ENCODE data around the gene GLYATL1B. TPM values are rescaled to one million over a fixed set of nuclear protein-coding genes. Genes with fewer than 3 reads are reported as not detected.
"Not testable (repeated sequence)": the region's sequence is repeated elsewhere in the genome, so short reads cannot be mapped to it uniquely, and the experiment has no call there.

GLYATL1B gene
- polyA plus RNA-seq, 3 donors: not detected

GRCh38 chr11:59119826-59120225, 33.7 kb downstream of the GLYATL1B start:
- DNase-seq: no peak
- H3K27me3 ChIP-seq (ENCODE audit: control insufficient read depth in 2 of 2, insufficient read depth in 2 of 2, low read length in 2 of 2): no peaks in the 10 kb centered on the region
- H3K79me2 ChIP-seq (ENCODE audit: insufficient read depth, low read length): no peaks in the 10 kb centered on the region
- H3K27ac Mint-ChIP-seq: no peak overlapping the region
- TF ChIP-seq, protein P1, sequence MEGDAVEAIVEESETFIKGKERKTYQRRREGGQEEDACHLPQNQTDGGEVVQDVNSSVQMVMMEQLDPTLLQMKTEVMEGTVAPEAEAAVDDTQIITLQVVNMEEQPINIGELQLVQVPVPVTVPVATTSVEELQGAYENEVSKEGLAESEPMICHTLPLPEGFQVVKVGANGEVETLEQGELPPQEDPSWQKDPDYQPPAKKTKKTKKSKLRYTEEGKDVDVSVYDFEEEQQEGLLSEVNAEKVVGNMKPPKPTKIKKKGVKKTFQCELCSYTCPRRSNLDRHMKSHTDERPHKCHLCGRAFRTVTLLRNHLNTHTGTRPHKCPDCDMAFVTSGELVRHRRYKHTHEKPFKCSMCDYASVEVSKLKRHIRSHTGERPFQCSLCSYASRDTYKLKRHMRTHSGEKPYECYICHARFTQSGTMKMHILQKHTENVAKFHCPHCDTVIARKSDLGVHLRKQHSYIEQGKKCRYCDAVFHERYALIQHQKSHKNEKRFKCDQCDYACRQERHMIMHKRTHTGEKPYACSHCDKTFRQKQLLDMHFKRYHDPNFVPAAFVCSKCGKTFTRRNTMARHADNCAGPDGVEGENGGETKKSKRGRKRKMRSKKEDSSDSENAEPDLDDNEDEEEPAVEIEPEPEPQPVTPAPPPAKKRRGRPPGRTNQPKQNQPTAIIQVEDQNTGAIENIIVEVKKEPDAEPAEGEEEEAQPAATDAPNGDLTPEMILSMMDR (IDR thresholded peaks at IDR 0.05): no peak
- H3K27ac ChIP-seq (ENCODE audit: low read depth in 1 of 2, low read length in 2 of 2): no peak overlapping the region
- H3K4me3 ChIP-seq (replicated peaks in 1 of 3; ENCODE audit: low read depth in 2 of 3, low read length in 3 of 3): no peak overlapping the region
- no peak overlapping the region for H3K9ac ChIP-seq (ENCODE audit: insufficient read depth, low read length, poor library complexity, severe bottlenecking)
- H3K9me3 Mint-ChIP-seq: peaks cover 33 to 45% (median 37%) of the 10 kb centered on the region in 7 donors
- no peaks in the 10 kb centered on the region for H3K4me1 Mint-ChIP-seq
- no peaks in the 10 kb centered on the region for H4K20me1 ChIP-seq (ENCODE audit: insufficient read depth, low read length)
- peaks cover 22 to 48% of the 10 kb centered on the region in 2 donors for H3K9me3 ChIP-seq (replicated peaks in 1 of 2; ENCODE audit: control insufficient read depth in 1 of 2, insufficient read depth in 1 of 2, low read length in 2 of 2)
- H3K27me3 Mint-ChIP-seq (ENCODE audit: low read depth in 3 of 3): no peaks in the 10 kb centered on the region
- H3K4me2 ChIP-seq (replicated peaks; ENCODE audit: extremely low read depth, low read length, poor library complexity, severe bottlenecking): no peak overlapping the region
- no peak overlapping the region for H2AFZ ChIP-seq (ENCODE audit: insufficient read depth, low read depth, low read length, poor library complexity, severe bottlenecking)
- peaks cover 67 to 84% of the 10 kb centered on the region in 2 donors for H3K36me3 Mint-ChIP-seq
- H3K4me3 Mint-ChIP-seq: no peak overlapping the region
- peaks cover 15 to 84% of the 10 kb centered on the region in 2 donors for H3K36me3 ChIP-seq (replicated peaks in 1 of 2; ENCODE audit: control insufficient read depth in 1 of 2, insufficient read depth in 2 of 2, low read length in 2 of 2)
- intact Hi-C loops (cut with micrococcal nuclease): no loop called here
- no peaks in the 10 kb centered on the region for H3K4me1 ChIP-seq (ENCODE audit: control insufficient read depth in 1 of 2, insufficient read depth in 2 of 2, low read length in 2 of 2)

DNA sequence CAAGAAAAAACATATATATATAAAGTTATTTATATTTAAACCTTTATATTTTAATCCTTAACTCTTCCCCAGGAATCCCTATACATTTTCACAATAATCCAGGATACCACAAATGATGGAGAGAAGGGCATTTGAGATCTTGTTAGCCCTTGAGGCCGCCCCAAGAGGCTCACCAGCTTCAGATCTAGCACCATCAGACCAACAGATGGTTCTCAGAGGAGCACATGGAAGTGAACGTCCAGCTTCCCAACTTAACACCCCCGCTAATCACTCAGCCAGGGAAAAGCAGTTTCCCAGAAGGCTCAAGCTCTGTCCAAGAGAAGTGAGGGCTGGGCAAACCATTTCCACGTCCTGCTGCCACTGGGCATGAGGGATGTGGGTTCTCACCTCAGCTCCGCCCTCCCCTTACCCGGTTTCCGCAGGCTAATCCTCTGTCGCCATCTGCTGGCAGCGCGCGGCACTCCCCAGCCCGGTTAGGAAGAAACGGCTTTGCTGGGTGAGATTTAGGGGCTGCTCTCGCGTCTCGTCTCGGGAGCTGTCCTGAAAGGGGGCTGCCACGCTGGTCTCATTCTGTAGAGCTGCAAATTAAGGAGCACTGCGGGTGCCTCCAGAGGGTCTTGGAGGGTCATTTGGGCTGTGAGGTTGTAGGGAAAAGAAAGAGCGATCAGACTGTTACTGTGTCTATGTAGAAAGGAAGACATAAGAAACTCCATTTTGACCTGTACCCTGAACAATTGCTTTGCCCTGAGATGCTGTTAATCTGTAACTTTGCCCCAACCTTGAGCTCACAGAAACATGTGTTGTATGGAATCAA, 49.7 kb downstream of the GLYATL1B start:
- Mint-ChIP-seq H3K4me3 (peak overlapping the region; percentile 78 to 97), H3K27ac (peak overlapping the region in 5 of 7 donors; percentile 19 to 87 (median 62)), H3K9me3 (peaks cover 18 to 27% (median 23%) of the 10 kb centered on the region in 7 donors), H3K4me1 (peaks cover 6% of the 10 kb centered on the region), H3K27me3 (ENCODE audit: low read depth in 3 of 3) (peaks cover 0 to 3% (median 0%) of the 10 kb centered on the region in 3 donors), H3K36me3 (peaks cover 60 to 65% of the 10 kb centered on the region in 2 donors)
- WGBS (ENCODE audit: insufficient coverage): 15% methylated on average over 9 of the region's 20 CpGs
- H3K36me3 ChIP-seq (replicated peaks in 1 of 2; ENCODE audit: control insufficient read depth in 1 of 2, insufficient read depth in 2 of 2, low read length in 2 of 2): peaks cover 16 to 55% of the 10 kb centered on the region in 2 donors
- no peaks in the 10 kb centered on the region for H4K20me1 ChIP-seq (ENCODE audit: insufficient read depth, low read length)
- peak; percentile 63 to 71 (median 70) for DNase-seq
- no peak overlapping the region for H3K4me3 ChIP-seq (replicated peaks in 1 of 3; ENCODE audit: low read depth in 2 of 3, low read length in 3 of 3)
- no peak overlapping the region for H3K27ac ChIP-seq (ENCODE audit: low read depth in 1 of 2, low read length in 2 of 2)
- peaks cover 6% of the 10 kb centered on the region for H3K79me2 ChIP-seq (ENCODE audit: insufficient read depth, low read length)
- H3K4me2 ChIP-seq (replicated peaks; ENCODE audit: extremely low read depth, low read length, poor library complexity, severe bottlenecking): peak overlapping the region; percentile 49
- peaks cover 16 to 26% of the 10 kb centered on the region in 2 donors for H3K9me3 ChIP-seq (replicated peaks in 1 of 2; ENCODE audit: control insufficient read depth in 1 of 2, insufficient read depth in 1 of 2, low read length in 2 of 2)
- intact Hi-C loops (cut with micrococcal nuclease): no loop called here
- H3K4me1 ChIP-seq (ENCODE audit: control insufficient read depth in 1 of 2, insufficient read depth in 2 of 2, low read length in 2 of 2): peaks cover 5 to 8% of the 10 kb centered on the region in 2 donors
- TF ChIP-seq, protein P1 (IDR thresholded peaks at IDR 0.05): peak; percentile 97
- no peaks in the 10 kb centered on the region for H3K27me3 ChIP-seq (ENCODE audit: control insufficient read depth in 2 of 2, insufficient read depth in 2 of 2, low read length in 2 of 2)
- H2AFZ ChIP-seq (ENCODE audit: insufficient read depth, low read depth, low read length, poor library complexity, severe bottlenecking): peak overlapping the region; percentile 80
- H3K9ac ChIP-seq (ENCODE audit: insufficient read depth, low read length, poor library complexity, severe bottlenecking): no peak overlapping the region

DNA sequence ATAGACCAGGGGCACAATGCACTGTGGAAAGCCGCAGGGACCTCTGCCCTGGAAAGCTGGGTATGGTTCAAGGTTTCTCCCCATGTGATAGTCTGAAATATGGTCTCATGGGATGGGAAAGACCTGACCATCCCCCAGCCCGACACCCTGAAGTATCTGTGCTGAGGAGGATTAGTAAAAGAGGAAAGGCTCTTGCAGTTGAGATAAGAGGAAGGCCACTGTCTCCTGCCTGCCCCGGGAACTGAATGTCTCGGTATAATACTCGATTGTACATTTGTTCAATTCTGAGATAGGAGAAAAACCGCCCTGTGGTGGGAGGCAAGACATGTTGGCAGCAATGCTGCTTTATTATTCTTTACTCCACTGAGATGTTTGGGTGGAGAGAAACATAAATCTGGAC, 50.4 kb downstream of the GLYATL1B start:
- H3K27ac ChIP-seq (ENCODE audit: low read depth in 1 of 2, low read length in 2 of 2); H4K20me1 ChIP-seq (ENCODE audit: insufficient read depth, low read length); H3K4me1 ChIP-seq (ENCODE audit: control insufficient read depth in 1 of 2, insufficient read depth in 2 of 2, low read length in 2 of 2); H3K27me3 Mint-ChIP-seq (ENCODE audit: low read depth in 3 of 3); H3K27me3 ChIP-seq (ENCODE audit: control insufficient read depth in 2 of 2, insufficient read depth in 2 of 2, low read length in 2 of 2); H3K4me2 ChIP-seq (replicated peaks; ENCODE audit: extremely low read depth, low read length, poor library complexity, severe bottlenecking); H3K9ac ChIP-seq (ENCODE audit: insufficient read depth, low read length, poor library complexity, severe bottlenecking); H3K4me3 ChIP-seq (replicated peaks in 1 of 3; ENCODE audit: low read depth in 2 of 3, low read length in 3 of 3); H3K4me1 Mint-ChIP-seq; H3K4me3 Mint-ChIP-seq; DNase-seq; H3K79me2 ChIP-seq (ENCODE audit: insufficient read depth, low read length); intact Hi-C loops (cut with micrococcal nuclease): not testable (repeated sequence)
- 85% methylated on average over 5 of the region's 6 CpGs for WGBS (ENCODE audit: insufficient coverage)
- peak overlapping the region in 1 of 7 donors; percentile 19 for H3K27ac Mint-ChIP-seq
- peaks cover 55 to 58% of the 10 kb centered on the region in 2 donors for H3K36me3 Mint-ChIP-seq
- peaks cover 10 to 19% of the 10 kb centered on the region in 2 donors for H3K9me3 ChIP-seq (replicated peaks in 1 of 2; ENCODE audit: control insufficient read depth in 1 of 2, insufficient read depth in 1 of 2, low read length in 2 of 2)
- H3K9me3 Mint-ChIP-seq: peaks cover 11 to 20% (median 17%) of the 10 kb centered on the region in 7 donors
- peaks cover 16 to 48% of the 10 kb centered on the region in 2 donors for H3K36me3 ChIP-seq (replicated peaks in 1 of 2; ENCODE audit: control insufficient read depth in 1 of 2, insufficient read depth in 2 of 2, low read length in 2 of 2)
- H2AFZ ChIP-seq (ENCODE audit: insufficient read depth, low read depth, low read length, poor library complexity, severe bottlenecking): peak overlapping the region; percentile 80

All from CD14-positive monocyte (primary cell).